HuH-7 (cell line): Measurements from ENCODE around the gene OOEP.
"Not testable (repeated sequence)": the region's sequence is repeated elsewhere in the genome, so short reads cannot be mapped to it uniquely, and the experiment has no call there.

Source experiments
- DNase-seq: peaks from one replicate; pipeline ENCODE4 v3.0.0; 2011; ENCODE audit warnings: low spot score

The OOEP gene

DNA sequence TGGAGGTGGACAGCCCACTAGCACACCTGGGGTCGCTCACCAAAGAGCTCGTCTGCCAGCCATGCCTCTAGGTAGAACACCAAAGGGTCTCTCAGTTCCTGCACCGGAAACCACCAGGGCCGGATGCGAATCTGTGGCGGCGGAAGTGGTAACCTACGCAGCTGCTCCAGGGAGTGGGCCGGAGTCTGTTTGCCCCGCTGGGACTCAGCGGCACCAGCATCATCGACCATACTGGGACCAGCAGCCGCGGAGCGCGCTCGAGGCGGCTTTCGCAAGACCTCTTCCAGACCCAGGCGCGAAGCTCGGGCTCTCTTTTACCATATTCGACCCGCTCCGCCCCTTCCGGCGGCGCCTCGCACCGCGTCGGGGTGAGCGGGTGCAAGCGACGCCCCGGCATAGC lies at the start of gene OOEP:
Gene OOEP, minus strand, starts transcription at position 335 of the 400 bp plus-strand sequence. Its CDS starts 105 bp downstream, at position 230.
- DNase-seq = no peak

DNA sequence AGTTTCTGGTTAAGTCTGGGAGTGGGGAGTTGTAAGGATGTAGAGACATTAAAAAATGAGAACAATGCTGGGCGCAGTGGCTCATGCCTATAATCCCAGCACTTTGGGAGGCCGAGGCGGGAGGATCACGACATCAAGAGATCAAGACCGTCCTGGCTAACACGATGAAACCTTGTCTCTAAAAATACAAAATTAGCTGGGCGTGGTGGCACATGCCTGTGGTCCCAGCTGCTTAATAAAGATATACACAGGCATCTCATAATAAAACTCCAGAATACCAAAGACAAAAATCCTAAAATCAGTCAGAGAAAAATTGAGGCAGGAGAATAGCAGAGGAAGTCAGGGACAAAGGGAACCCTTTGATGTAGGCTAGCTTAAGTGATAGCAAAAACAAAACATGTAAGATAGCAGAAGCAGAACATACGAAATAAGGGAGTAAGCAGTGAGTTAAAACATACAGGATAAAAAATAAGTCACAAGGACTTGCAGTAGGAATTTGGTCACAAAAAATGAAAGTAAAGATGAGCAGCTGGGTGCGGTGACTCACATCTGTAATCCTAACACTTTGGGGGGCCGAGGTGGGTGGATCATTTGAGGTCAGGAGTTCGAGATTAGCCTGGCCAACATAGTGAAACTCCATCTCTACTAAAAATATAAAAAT lies 48.5 kb upstream of the OOEP start:
- DNase-seq = no peak

- no peak for DNase-seq
Observed at GRCh38 chr6:73413102-73413501, 43.4 kb upstream of the OOEP start.

DNA sequence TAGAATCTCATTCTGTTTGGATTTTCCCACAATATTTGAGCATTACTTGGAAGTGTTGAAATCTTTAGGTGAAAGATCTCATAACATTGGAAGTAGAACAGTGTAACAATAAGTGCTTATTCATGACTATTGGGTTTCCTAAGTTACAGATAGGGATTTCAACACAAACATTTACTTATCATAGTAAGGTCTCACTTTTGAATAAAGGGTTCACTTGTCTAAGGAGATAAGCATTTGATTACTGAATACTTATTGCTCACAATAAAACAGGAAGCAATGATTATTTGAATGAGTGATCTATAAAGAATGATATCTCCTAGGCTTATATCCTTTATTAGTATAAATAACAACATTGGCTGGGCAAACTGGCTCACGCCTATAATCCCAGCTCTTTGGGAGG lies 39.7 kb upstream of the OOEP start:
- no peak for DNase-seq

DNA sequence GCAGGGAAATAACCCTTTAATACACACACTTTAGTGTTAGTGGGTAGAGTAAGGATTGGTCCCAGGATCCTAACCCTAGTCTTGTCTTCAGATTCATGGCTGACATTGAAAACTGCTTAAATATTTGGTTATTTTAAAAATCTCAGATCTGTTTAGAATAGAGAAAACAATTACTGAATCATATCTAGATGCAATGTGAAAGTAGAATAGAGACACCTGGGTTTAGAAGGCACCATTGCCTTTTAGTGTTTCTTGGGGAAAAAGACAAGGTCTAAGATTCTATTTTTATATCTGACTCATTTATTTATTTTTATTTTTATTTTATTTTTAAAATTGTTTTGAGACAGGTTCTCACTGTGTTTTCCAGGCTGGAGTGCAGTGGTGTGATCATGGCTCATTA lies 31.0 kb upstream of the OOEP start:
- DNase-seq = no peak

DNA sequence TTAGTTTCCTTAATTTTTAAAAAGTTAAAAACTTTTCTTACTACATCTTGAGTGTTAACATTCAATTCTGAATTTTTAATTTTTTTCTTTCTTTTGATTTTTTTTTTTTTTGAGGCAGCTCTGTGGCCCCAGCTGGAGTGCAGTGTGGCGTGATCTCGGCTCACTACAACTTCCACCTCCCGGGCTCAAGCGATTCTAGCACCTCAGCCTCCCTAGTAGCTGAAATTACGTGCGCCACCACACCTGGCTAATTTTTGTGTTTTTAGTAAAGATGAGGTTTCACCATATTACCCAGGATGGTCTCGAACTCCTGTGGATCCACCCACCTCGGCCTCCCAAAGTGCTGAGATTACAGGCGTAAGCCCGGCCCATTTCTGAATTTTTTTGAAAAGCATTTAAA lies 26.2 kb upstream of the OOEP start:
- no peak for DNase-seq

GRCh38 chr6:73394577-73395354 lies 25.1 kb upstream of the OOEP start, which contains the start of gene DDX43:
DDX43 (plus strand) TSS chr6:73394828; CDS start chr6:73394906, 78 bp downstream.
- peak; percentile 84 for DNase-seq

GRCh38 chr6:73393278-73393677 lies 23.6 kb upstream of the OOEP start:
- no peak for DNase-seq

- DNase-seq = not testable (repeated sequence)
Observed at GRCh38 chr6:73392188-73392587, 22.5 kb upstream of the OOEP start.

DNA sequence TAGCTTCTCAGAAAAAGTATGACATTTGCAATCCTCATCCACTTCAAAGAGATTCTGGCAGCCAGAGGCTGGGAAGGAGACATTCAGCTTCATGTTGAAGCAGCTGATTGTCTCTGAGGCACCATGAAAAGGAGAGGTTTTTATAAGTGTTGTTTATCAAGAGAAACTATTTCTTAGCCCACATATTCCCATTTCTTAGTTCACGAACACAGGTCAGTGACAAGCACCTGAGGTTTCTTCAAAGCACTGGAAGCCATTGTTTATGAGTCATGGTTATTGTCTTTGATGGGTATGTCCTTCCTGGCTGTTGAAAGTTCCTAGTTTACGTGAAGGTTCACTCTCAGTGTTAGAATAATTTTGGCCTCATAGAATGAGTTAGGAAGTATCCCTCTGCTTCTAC lies 22.0 kb upstream of the OOEP start:
- no peak for DNase-seq

- no peak for DNase-seq
Observed at GRCh38 chr6:73389854-73390253, 20.2 kb upstream of the OOEP start.

DNA sequence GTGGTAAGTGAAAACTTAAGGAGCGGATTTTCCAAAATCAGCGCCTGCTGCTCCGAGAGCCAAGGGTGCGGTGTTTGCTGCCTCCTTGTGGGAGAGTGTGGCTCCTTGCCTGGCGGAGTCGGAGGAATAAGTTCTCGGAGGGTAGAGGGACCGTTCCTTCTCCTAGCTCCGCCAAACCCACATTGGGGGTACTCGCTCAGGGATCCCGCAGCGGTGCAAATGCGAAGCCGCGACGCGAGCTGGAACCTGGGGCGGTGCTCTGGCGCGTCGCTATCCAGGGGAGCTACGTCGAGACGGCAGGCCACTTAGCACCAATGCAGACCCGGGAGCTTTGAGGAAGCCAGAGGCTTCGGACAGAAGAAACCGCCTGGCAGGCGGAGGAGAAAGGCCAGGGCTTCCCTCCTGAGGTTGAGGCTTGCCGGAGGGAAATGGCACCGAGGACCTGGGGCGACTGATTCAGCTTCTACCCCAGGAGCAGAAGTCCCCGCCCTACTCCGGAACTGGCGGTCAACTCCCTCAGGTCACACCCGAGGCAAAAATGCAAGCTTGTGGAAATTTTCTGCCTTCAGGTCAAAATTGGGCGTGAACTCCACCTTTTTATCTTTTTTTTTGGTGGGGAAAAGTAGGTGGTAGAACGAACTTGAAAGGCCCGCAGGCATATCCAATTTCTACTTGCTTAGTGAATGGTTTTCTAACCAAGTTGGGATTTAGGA lies 19.3 kb upstream of the OOEP start:
- DNase-seq = peak; percentile 83

DNA sequence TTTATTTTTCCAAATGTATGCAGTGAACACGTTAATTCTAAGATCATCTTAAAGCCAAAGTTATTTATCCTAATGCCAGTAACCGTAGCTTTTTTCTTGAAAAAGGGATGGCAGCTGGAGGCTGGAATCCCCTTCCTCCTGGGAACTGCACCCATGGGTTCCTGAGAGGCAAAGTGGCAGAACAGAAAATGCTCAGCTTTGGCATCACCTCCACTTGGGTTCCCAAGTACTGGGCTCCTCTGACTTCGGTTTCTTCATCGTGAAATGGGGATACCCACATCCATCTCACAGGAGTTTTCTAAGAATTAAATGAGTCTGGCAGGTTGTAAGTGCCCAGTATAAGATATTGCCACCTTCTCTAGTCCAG lies 18.7 kb upstream of the OOEP start:
- no peak for DNase-seq

- DNase-seq = no peak
Observed at GRCh38 chr6:73382462-73383113, 12.9 kb upstream of the OOEP start.

DNA sequence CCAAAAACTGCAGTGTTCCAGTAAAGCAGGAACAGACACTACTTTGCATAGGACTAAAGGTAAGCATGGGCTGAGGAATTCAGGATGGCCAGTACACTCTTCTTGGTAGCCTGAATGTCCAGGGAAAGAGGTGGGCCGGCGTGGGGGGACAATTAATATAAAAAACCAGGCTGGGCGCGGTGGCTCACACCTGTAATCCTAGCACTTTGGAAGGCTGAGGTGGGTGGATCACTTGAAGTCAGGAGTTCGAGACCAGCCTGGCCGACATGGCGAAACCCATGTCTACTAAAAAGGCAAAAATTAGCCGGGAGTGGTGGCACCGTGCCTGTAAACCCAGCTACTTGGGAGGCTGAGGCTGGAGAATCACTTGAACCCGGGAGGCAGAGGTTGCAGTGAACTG lies 11.8 kb upstream of the OOEP start:
- DNase-seq = not testable (repeated sequence)

GRCh38 chr6:73377225-73377624 lies 7.5 kb upstream of the OOEP start:
- no peak for DNase-seq

DNA sequence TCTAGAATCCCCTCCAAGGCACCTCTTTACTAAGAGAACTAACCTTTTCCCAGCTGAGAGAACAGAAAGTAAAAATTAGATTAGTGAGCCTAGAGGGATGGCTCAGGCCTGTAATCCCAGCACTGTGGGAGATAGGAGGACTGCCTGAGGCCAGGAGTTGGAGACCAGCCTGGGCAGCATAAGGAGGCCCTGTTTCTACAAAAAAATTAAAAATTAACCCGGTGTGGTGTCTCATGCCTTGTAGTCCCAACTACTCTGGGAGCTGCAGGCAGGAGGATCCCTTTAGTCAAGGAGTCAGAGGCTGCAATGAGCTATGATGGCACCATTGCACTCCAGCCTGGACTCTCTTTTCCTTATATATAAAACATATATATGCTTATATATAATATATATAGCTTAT lies 5.5 kb upstream of the OOEP start:
- DNase-seq = no peak

DNA sequence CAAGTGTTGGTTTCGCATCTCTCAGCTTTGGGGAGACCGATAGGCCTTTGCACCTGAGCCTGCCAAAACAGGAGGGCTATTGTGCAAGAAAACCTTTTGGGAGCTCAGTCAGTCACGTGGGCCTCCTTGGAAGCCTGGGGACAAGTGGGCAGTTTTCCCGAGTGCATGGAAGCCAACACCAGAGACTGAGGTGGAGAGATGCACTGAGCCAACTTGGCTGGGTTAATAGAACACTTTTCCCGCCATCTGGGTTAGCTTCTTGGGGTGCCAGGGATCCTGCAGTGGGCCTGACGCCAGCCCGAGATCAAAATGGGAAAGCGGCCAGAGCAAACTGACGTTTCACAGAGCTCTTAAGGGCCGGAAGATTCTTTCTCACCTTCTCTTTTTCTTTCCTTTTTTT lies 2.8 kb upstream of the OOEP start:
- DNase-seq = no peak

DNA sequence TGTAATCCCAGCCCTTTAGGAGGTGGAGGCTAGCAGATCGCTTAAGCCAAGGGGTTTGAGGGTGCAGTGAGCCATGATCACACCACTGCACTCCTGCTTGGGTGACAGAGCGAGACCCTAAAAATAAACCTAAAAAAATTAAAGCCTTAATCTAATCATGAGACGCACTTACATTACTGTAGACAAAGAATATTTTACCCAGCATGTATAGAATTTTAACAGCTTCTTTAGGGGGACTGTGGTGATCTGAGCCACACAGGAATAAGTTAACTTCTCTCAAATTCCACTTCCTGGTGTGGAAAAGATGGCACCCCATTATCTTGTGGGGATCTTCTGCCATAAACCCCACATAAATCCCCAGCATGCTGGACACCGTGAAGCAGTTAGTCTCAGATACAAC lies 2.3 kb upstream of the OOEP start:
- no peak for DNase-seq

DNA sequence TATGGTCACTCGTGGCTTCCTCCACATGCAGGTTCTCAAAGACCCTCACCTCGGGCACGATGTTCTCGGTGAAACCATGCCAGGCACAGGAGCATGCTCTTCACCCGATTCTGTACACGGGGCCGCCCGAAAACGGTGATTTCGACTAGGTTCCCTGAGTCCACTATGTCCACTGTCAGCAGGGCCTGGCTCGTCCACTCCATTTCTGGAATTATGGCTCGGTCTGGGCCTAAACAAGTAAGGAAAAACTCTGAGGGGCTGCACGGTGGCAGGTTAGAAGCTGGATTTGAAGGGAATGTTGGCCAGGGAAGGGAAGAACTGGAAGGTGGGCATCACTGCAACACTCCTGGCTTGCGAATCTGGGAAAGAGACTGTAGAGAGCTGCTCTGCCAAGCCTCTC lies 540 bp downstream of the OOEP start:
- DNase-seq = no peak

DNA sequence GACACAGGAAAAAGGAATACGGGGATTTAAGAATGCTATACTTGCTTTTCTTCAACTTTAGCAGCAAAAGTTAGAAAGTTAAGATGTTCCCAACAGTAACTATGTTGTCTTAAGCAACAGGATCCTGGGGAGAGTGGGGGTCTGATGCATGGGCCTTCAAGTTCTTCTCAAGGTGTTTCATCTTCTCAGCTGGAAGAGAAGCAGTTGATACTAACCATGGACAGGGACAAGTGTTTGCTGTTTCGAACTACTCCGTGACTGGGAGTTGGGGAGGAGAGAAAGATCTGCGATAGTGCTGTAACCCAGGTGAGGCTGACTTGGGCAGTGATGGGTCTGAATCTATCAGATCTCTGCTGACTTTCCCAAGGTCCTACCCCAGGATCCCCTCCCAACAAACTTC lies 1.0 kb downstream of the OOEP start:
- DNase-seq = no peak

DNA sequence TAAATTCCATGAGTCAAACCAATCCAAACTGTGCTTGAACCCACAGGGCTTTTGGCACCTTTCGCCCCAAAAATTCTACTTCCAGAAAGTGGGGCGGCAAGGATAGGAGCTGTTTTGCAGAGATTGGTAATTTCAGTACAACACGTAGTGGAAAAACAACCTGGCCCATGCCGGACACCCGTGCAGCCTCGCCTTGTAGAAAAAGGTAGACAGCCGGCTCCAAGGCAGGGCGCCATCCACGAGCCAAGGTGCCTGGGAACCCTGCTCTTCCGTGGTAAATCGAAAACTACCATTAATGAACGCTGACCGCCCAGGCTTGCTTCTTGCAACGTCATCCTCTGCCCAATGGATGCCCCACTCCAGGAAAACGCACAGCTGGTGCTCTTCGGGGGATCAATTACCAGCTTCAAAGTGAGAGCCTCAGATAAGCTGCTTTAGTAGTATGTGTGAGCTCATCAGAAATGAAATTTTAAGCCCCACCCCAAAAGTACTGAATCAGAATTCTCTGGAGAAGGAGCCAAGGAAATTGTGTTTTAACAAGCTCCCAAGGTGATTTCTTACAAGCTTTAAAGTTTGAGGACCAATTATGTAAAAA lies 1.8 kb downstream of the OOEP start:
- no peak for DNase-seq
